OCI-LY1 (cell line): ENCODE measurements around the gene LEMD3.

Experiments used
- H2AFZ ChIP-seq: fragments of 200-600 bp; sonication (generic), shearing (Covaris generic); 2 replicates; pipeline ENCODE4 v1.6.0; 2014; ENCODE audit warnings: antibody characterized with exemption, mild to moderate bottlenecking, low read length
- H3F3A ChIP-seq: fragments of 200-600 bp; sonication (generic), shearing (Covaris generic); 2 replicates; pipeline ENCODE4 v1.6.0; 2014; ENCODE audit warnings: mild to moderate bottlenecking, antibody characterized with exemption, low read length, moderate library complexity; ENCODE audit not compliant: insufficient read depth
- H3K27ac ChIP-seq: fragments of 200-600 bp; sonication (generic); 2 replicates; pipeline ENCODE4 v1.5.1; 2014; ENCODE audit warnings: low read length, mixed run types, mild to moderate bottlenecking, low read depth; ENCODE audit not compliant: poor library complexity, severe bottlenecking
- H3K27me3 ChIP-seq: fragments of 200-600 bp; sonication (generic); 2 replicates; pipeline ENCODE4 v1.6.0; 2014; ENCODE audit warnings: antibody characterized with exemption, mild to moderate bottlenecking, low read length, moderate library complexity; ENCODE audit not compliant: insufficient read depth
- H3K36me3 ChIP-seq: fragments of 200-600 bp; sonication (generic); 2 replicates; pipeline ENCODE4 v1.6.1; 2014; ENCODE audit warnings: mild to moderate bottlenecking, antibody characterized with exemption, low read length, moderate library complexity, mixed read lengths; ENCODE audit not compliant: insufficient read depth
- H3K4me1 ChIP-seq: fragments of 200-600 bp; sonication (generic); 2 replicates; pipeline ENCODE4 v1.5.1; 2014; ENCODE audit warnings: mild to moderate bottlenecking, low read length, moderate library complexity; ENCODE audit not compliant: insufficient read depth, severe bottlenecking
- H3K4me2 ChIP-seq: fragments of 200-600 bp; sonication (generic), shearing (Covaris generic); 2 replicates; pipeline ENCODE4 v1.6.1; 2014; ENCODE audit warnings: low read length
- H3K4me3 ChIP-seq: fragments of 200-600 bp; sonication (generic); 2 replicates; pipeline ENCODE4 v1.5.1; 2014; ENCODE audit warnings: low read length, low read depth, mild to moderate bottlenecking, mixed read lengths; ENCODE audit not compliant: poor library complexity, severe bottlenecking
- H3K79me2 ChIP-seq: fragments of 200-600 bp; shearing (Covaris generic); 2 replicates; pipeline ENCODE4 v1.6.1; 2016; ENCODE audit warnings: mixed run types, low read length, mixed read lengths; ENCODE audit not compliant: insufficient read depth
- H3K9ac ChIP-seq: fragments of 200-600 bp; sonication (generic), shearing (Covaris generic); 2 replicates; pipeline ENCODE4 v1.6.1; 2014; ENCODE audit warnings: mild to moderate bottlenecking, low read length, mixed read lengths
- H3K9me2 ChIP-seq: fragments of 200-600 bp; sonication (generic), shearing (Covaris generic); 2 replicates; pipeline ENCODE4 v1.6.1; 2014; ENCODE audit warnings: low read depth, mild to moderate bottlenecking, low read length, mixed read lengths
- H3K9me3 ChIP-seq: fragments of 200-600 bp; shearing (Covaris generic); 2 replicates; pipeline ENCODE4 v1.6.1; 2014; ENCODE audit warnings: low read length, mixed read lengths
- H4K20me1 ChIP-seq: fragments of 200-600 bp; sonication (generic), shearing (Covaris generic); 2 replicates; pipeline ENCODE4 v1.6.0; 2016; ENCODE audit warnings: mild to moderate bottlenecking, low read length; ENCODE audit not compliant: insufficient read depth
- EZH2 ChIP-seq: fragments of 200-600 bp; sonication (generic), shearing (Covaris generic); IDR thresholded peaks from 2 replicates; pipeline ENCODE4 v1.8.0; 2017; ENCODE audit warnings: borderline replicate concordance, mixed run types, mild to moderate bottlenecking, antibody characterized with exemption, low read length, moderate library complexity, mixed read lengths
- TF ChIP-seq, protein P1 (sequence below): fragments of 200-600 bp; sonication (generic), shearing (Covaris generic); IDR thresholded peaks from 2 replicates; pipeline ENCODE4 v1.5.1; 2017; ENCODE audit warnings: mild to moderate bottlenecking, antibody characterized with exemption, low read length, moderate library complexity, mixed read lengths

Gene LEMD3

DNA sequence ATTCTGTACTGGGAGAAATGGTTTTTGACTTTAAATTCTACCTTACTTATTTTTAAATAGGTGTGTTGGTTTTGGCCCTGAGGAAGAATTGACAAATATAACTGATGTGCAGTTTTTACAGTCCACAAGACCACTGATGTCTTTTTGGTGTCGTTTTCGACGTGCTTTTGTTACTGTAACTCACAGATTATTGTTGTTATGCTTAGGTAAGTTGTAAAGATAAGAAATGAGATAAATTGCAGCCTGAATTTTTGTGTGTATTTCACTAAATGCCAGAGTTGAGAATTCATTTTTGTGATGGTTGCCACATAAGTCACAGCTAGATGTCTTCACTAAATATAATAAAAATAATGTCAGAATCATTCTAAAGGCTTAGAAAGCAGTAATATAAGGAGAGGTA is 69.2 kb downstream of the LEMD3 start:
- H3K9me2 ChIP-seq = no peaks in the 10 kb centered on the region
- H3K9me3 ChIP-seq = no peaks in the 10 kb centered on the region
- no peak overlapping the region for H3K4me2 ChIP-seq
- TF ChIP-seq, protein P1, sequence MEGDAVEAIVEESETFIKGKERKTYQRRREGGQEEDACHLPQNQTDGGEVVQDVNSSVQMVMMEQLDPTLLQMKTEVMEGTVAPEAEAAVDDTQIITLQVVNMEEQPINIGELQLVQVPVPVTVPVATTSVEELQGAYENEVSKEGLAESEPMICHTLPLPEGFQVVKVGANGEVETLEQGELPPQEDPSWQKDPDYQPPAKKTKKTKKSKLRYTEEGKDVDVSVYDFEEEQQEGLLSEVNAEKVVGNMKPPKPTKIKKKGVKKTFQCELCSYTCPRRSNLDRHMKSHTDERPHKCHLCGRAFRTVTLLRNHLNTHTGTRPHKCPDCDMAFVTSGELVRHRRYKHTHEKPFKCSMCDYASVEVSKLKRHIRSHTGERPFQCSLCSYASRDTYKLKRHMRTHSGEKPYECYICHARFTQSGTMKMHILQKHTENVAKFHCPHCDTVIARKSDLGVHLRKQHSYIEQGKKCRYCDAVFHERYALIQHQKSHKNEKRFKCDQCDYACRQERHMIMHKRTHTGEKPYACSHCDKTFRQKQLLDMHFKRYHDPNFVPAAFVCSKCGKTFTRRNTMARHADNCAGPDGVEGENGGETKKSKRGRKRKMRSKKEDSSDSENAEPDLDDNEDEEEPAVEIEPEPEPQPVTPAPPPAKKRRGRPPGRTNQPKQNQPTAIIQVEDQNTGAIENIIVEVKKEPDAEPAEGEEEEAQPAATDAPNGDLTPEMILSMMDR = no peak
- no peak for TF ChIP-seq EZH2
- 0 out of 2 replicates have a peak, but pooled peaks cover 8% of the 10 kb centered on the region for H3K79me2 ChIP-seq
- no peaks in the 10 kb centered on the region for H3K27me3 ChIP-seq
- H3F3A ChIP-seq = no peaks in the 10 kb centered on the region
- H3K36me3 ChIP-seq = peaks cover 30% of the 10 kb centered on the region
- no peak overlapping the region for H3K9ac ChIP-seq
- no peaks in the 10 kb centered on the region for H4K20me1 ChIP-seq
- no peak overlapping the region for H3K27ac ChIP-seq
- no peak overlapping the region for H2AFZ ChIP-seq
- H3K4me3 ChIP-seq = no peak overlapping the region
- no peaks in the 10 kb centered on the region for H3K4me1 ChIP-seq

DNA sequence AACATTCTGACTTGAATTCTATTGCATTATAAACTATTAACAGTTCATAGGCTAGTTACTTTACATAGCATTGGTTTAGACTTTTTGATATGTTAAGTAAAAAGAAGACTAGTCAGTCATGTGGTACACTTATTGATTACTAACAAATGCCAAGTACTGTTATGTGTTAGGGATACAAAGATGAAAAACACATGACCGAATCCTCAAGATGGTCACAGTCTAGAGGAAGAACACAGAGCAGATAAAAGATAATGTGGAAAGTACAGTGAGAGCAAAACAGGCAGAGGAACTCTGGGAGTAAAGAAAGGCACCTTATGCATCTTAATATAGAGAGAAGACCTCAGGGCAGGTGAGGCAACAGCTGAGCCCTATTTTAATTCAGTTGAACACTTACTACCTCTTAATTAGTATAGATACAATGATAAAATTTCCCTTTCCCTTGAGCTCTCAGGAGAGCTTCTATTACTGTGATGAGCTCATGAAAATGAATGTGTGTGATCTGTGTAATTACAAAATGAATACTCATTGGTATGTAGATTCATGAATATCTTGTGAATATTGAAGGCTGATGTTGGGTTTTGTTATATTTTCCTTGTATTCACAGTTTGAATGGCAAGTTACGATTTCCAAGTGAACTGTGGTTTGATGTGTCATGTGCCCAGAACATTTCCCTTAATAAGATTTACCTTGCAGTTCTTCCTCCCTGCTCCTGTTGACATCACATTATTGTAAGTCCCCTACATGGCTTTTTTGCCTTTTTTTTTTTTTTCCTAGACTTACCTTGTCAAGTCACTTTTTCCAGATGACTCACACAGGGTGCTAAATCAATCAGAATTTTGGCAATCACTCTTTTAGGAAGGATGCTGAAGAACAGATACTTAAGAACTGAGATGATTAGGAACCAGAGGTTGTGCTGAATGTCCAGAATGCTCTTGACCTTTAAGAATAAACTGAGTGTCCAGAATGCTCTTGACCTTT is 79.6 kb downstream of the LEMD3 start:
- Histone ChIP-seq H3F3A (no peaks in the 10 kb centered on the region), H2AFZ (no peak overlapping the region), H3K27ac (no peak overlapping the region), H3K9me3 (no peaks in the 10 kb centered on the region), H3K79me2 (no peaks in the 10 kb centered on the region), H3K27me3 (no peaks in the 10 kb centered on the region), H3K9me2 (no peaks in the 10 kb centered on the region), H3K4me1 (no peaks in the 10 kb centered on the region), H3K4me3 (no peak overlapping the region), H3K36me3 (peaks cover 29% of the 10 kb centered on the region), H3K9ac (no peak overlapping the region), H3K4me2 (no peak overlapping the region), H4K20me1 (no peaks in the 10 kb centered on the region)
- TF ChIP-seq EZH2 = no peak
- TF ChIP-seq, protein P1 = no peak

DNA sequence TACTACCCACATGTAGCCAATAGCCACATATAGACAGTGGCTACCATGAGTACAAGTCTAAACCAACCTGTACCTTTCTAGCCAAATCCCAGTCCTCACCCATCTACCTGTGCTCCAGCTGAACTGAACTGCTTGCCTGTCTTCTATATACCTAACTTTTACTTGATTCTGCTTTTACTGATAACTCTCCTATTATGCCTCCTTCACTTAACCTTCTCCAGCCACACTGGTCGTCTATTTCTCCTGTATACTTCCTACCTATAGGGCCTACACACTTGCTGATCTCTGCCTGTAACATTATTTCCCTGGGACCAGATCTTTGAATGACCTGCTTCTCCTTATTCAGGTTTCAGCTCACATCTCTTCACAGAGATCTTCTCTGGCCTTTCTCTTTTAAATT is 83.1 kb downstream of the LEMD3 start:
- Histone ChIP-seq H3K27ac (no peak overlapping the region), H3K36me3 (0 out of 2 replicates have a peak, but pooled peaks cover 11% of the 10 kb centered on the region), H3K9ac (no peak overlapping the region), H3K9me2 (no peaks in the 10 kb centered on the region), H3K4me3 (no peak overlapping the region), H2AFZ (no peak overlapping the region), H4K20me1 (no peaks in the 10 kb centered on the region), H3K79me2 (no peaks in the 10 kb centered on the region), H3K27me3 (no peaks in the 10 kb centered on the region), H3K9me3 (no peaks in the 10 kb centered on the region), H3K4me2 (no peak overlapping the region), H3F3A (no peaks in the 10 kb centered on the region), H3K4me1 (no peaks in the 10 kb centered on the region)
- TF ChIP-seq, protein P1 = no peak
- no peak for TF ChIP-seq EZH2
